Measurements from ENCODE around the gene GDAP1L1.

- TF ChIP-seq POLR2A (IDR thresholded peaks at IDR 0.05) (no peak), CTCF (IDR thresholded peaks at IDR 0.05) (no peak), EP300 (IDR thresholded peaks at IDR 0.05; ENCODE audit: low read depth) (no peak), POLR2AphosphoS5 (IDR thresholded peaks at IDR 0.05) (no peak)
Observed at GRCh38 chr20:44309763-44310663, 62.9 kb downstream of the GDAP1L1 start.

Data from transverse colon (tissue), 4 donors.